ENCODE measurements around the gene MAGI1. TPM values are rescaled to one million over a fixed set of nuclear protein-coding genes. Genes with fewer than 3 reads are reported as not detected.

Gene MAGI1
- total RNA-seq, 1 experiment from 2014 or later, result 38.6 TPM

- Histone ChIP-seq H3K36me3 (ENCODE audit: control insufficient read depth in 1 of 2, insufficient read depth in 2 of 2, low read length in 2 of 2) (no peaks in the 10 kb centered on the region), H3K4me1 (ENCODE audit: control insufficient read depth in 1 of 2, insufficient read depth in 2 of 2, low read length in 2 of 2) (peaks cover 23 to 45% of the 10 kb centered on the region in 2 experiments), H3K4me3 (replicated peaks in 1 of 2; ENCODE audit: low read depth in 1 of 2, low read length in 2 of 2) (no peak overlapping the region), H2AFZ (ENCODE audit: low read depth, low read length, poor library complexity, severe bottlenecking) (no peak overlapping the region), H3K4me2 (ENCODE audit: low read length) (no peak overlapping the region), H3K9ac (ENCODE audit: low read length) (no peak overlapping the region), H3K27ac (ENCODE audit: low read depth, low read length) (no peak overlapping the region), H3K9me3 (ENCODE audit: control insufficient read depth in 1 of 2, insufficient read depth in 1 of 2, low read depth in 1 of 2, low read length in 2 of 2) (no peaks in the 10 kb centered on the region), H3K27me3 (ENCODE audit: insufficient read depth, low read length) (no peaks in the 10 kb centered on the region), H3K79me2 (ENCODE audit: insufficient read depth, low read length) (peaks cover 36% of the 10 kb centered on the region; the same call in 1 of the 2 replicates), H3K9me2 (ENCODE audit: insufficient read depth) (no peaks in the 10 kb centered on the region), H4K20me1 (ENCODE audit: insufficient read depth) (no peaks in the 10 kb centered on the region)
- BruUV-seq (replicated peaks), result no TSS peak
- POLR2A ChIA-PET, result interaction anchor here (0.7 kb wide), 1 partner anchor 255 kb away, joined by 3 read pairs; no protein-coding TSS in a partner anchor
- intact Hi-C loops (cut with micrococcal nuclease), result no loop called here
- no peak for TF ChIP-seq YY1 (IDR thresholded peaks at IDR 0.05; ENCODE audit: extremely low read depth, insufficient replicate concordance, low read depth, low read length)
- no peak for TF ChIP-seq EZH2 (IDR thresholded peaks at IDR 0.05)
- TF ChIP-seq MAX (IDR thresholded peaks at IDR 0.05), result no peak
- ATAC-seq, result no peak
- no peak for DNase-seq (ENCODE audit: low read depth, low spot score)
- CTCF ChIA-PET, result no interaction called here
- RAD21 ChIA-PET (ENCODE audit: low non-redundant PET in 1 of 2, low total read pairs in 2 of 2, uncharacterized antibody in 2 of 2, unreplicated experiment in 2 of 2), result no interaction called here
Measured at GRCh38 chr3:66012711-66013110, 26.0 kb downstream of the MAGI1 start.

- ChIA-PET CTCF (no interaction called here), POLR2A (no interaction called here), RAD21 (ENCODE audit: low non-redundant PET in 1 of 2, low total read pairs in 2 of 2, uncharacterized antibody in 2 of 2, unreplicated experiment in 2 of 2) (no interaction called here)
- Histone ChIP-seq H3K9me2 (ENCODE audit: insufficient read depth) (no peaks in the 10 kb centered on the region), H3K27ac (ENCODE audit: low read depth, low read length) (peak overlapping the region; percentile 66), H3K4me2 (ENCODE audit: low read length) (peak overlapping the region; percentile 55), H3K79me2 (ENCODE audit: insufficient read depth, low read length) (peaks cover 30% of the 10 kb centered on the region; the same call in 1 of the 2 replicates), H3K4me3 (replicated peaks in 1 of 2; ENCODE audit: low read depth in 1 of 2, low read length in 2 of 2) (no peak overlapping the region; a peak in 1 of 4 replicates), H4K20me1 (ENCODE audit: insufficient read depth) (no peaks in the 10 kb centered on the region), H3K9ac (ENCODE audit: low read length) (no peak overlapping the region), H2AFZ (ENCODE audit: low read depth, low read length, poor library complexity, severe bottlenecking) (no peak overlapping the region), H3K27me3 (ENCODE audit: insufficient read depth, low read length) (no peaks in the 10 kb centered on the region), H3K4me1 (ENCODE audit: control insufficient read depth in 1 of 2, insufficient read depth in 2 of 2, low read length in 2 of 2) (peaks cover 23 to 45% of the 10 kb centered on the region in 2 experiments), H3K36me3 (ENCODE audit: control insufficient read depth in 1 of 2, insufficient read depth in 2 of 2, low read length in 2 of 2) (no peaks in the 10 kb centered on the region), H3K9me3 (ENCODE audit: control insufficient read depth in 1 of 2, insufficient read depth in 1 of 2, low read depth in 1 of 2, low read length in 2 of 2) (no peaks in the 10 kb centered on the region)
- BruUV-seq (replicated peaks), result no TSS peak
- intact Hi-C loops (cut with micrococcal nuclease), result no loop called here
- ATAC-seq (peak; percentile 79), DNase-seq (ENCODE audit: low read depth, low spot score) (peak; percentile 22)
- TF ChIP-seq ZNF274 (IDR thresholded peaks at IDR 0.05; ENCODE audit: low read depth, low read length) (no peak), CTCF (IDR thresholded peaks at IDR 0.05 in 2 of 3, conservative IDR thresholded peaks at IDR 0.05 in 1 of 3; ENCODE audit: borderline replicate concordance in 1 of 3, insufficient read depth in 1 of 3, low read depth in 2 of 3, low read length in 2 of 3) (no peak), FOSL1 (IDR thresholded peaks at IDR 0.05; ENCODE audit: low read depth) (peak; percentile 35; the same call in 1 of the 2 replicates), ZFX (IDR thresholded peaks at IDR 0.05) (no peak), SIN3A (IDR thresholded peaks at IDR 0.05; ENCODE audit: low read depth) (no peak), YY1 (IDR thresholded peaks at IDR 0.05; ENCODE audit: extremely low read depth, insufficient replicate concordance, low read depth, low read length) (no peak), MAX (IDR thresholded peaks at IDR 0.05) (peak; percentile 66; the same call in 1 of the 2 replicates), EZH2 (IDR thresholded peaks at IDR 0.05) (no peak), TCF7L2 (IDR thresholded peaks at IDR 0.05; ENCODE audit: borderline replicate concordance, extremely low read depth, insufficient read depth, insufficient read length) (no peak), ELF1 (IDR thresholded peaks at IDR 0.05; ENCODE audit: borderline replicate concordance, low read depth) (no peak), RAD21 (IDR thresholded peaks at IDR 0.05; ENCODE audit: low read depth) (peak; percentile 54), EGR1 (IDR thresholded peaks at IDR 0.05; ENCODE audit: low read depth) (0 out of 2 replicates have a peak, but pooled peaks have one; percentile 15), ZBTB33 (IDR thresholded peaks at IDR 0.05; ENCODE audit: extremely low read depth, insufficient replicate concordance, low read length) (no peak)
Measured at GRCh38 chr3:66010739-66011655, 27.7 kb downstream of the MAGI1 start.
